ENCODE data around the gene CNTN6.

Gene CNTN6

GRCh38 chr3:1350885-1351284 lies 258.1 kb downstream of the CNTN6 start:
- Histone ChIP-seq H3K27ac (ENCODE audit: low read length, poor library complexity, severe bottlenecking) (no peak overlapping the region), H3K36me3 (ENCODE audit: control insufficient read depth in 1 of 2, insufficient read depth in 2 of 2, low read depth in 1 of 2, low read length in 2 of 2) (no peaks in the 10 kb centered on the region), H4K91ac (ENCODE audit: low read length) (no peak overlapping the region), H2BK12ac (ENCODE audit: low read length in 2 of 2) (no peak overlapping the region), H3K4me1 (ENCODE audit: control insufficient read depth, insufficient read depth, low read depth, low read length) (no peaks in the 10 kb centered on the region), H3K9me3 (ENCODE audit: control insufficient read depth, low read length) (no peaks in the 10 kb centered on the region), H3K4ac (ENCODE audit: low read depth in 1 of 2, low read length in 2 of 2) (no peak overlapping the region), H3K18ac (ENCODE audit: low read depth in 1 of 2, low read length in 2 of 2) (no peak overlapping the region), H2BK15ac (ENCODE audit: low read depth, poor library complexity, severe bottlenecking) (no peak overlapping the region), H2BK120ac (ENCODE audit: low read depth, low read length) (no peak overlapping the region), H3K27me3 (ENCODE audit: control insufficient read depth in 1 of 2, insufficient read depth in 1 of 2, low read length in 2 of 2) (no peaks in the 10 kb centered on the region), H2AK5ac (ENCODE audit: low read length, severe bottlenecking) (no peak overlapping the region), H3K14ac (ENCODE audit: low read length in 2 of 2) (no peak overlapping the region), H3K23ac (ENCODE audit: low read length in 2 of 2) (no peak overlapping the region), H2BK5ac (ENCODE audit: low read depth, low read length, poor library complexity, severe bottlenecking) (no peak overlapping the region), H4K8ac (ENCODE audit: low read length) (no peak overlapping the region), H2AFZ (ENCODE audit: low read depth, low read length) (no peak overlapping the region), H3K79me1 (replicated peaks; ENCODE audit: low read length, poor library complexity, severe bottlenecking) (no peaks in the 10 kb centered on the region), H3K4me2 (ENCODE audit: low read length, poor library complexity, severe bottlenecking) (no peak overlapping the region), H3K9ac (ENCODE audit: low read length) (no peak overlapping the region), H3K4me3 (ENCODE audit: insufficient read depth in 1 of 2, low read depth in 1 of 2, low read length in 2 of 2) (no peak overlapping the region)
- no peak for DNase-seq
- WGBS, result no CpG with 5 or more reads among the region's 3 CpGs

GRCh38 chr3:1355691-1356090 lies 262.9 kb downstream of the CNTN6 start:
- Histone ChIP-seq H3K23ac (ENCODE audit: low read length in 2 of 2) (no peak overlapping the region), H3K4me2 (ENCODE audit: low read length, poor library complexity, severe bottlenecking) (no peak overlapping the region), H3K27me3 (ENCODE audit: control insufficient read depth in 1 of 2, insufficient read depth in 1 of 2, low read length in 2 of 2) (no peaks in the 10 kb centered on the region), H3K4ac (ENCODE audit: low read depth in 1 of 2, low read length in 2 of 2) (no peak overlapping the region), H3K4me3 (ENCODE audit: insufficient read depth in 1 of 2, low read depth in 1 of 2, low read length in 2 of 2) (no peak overlapping the region), H3K36me3 (ENCODE audit: control insufficient read depth in 1 of 2, insufficient read depth in 2 of 2, low read depth in 1 of 2, low read length in 2 of 2) (no peaks in the 10 kb centered on the region), H3K14ac (ENCODE audit: low read length in 2 of 2) (no peak overlapping the region), H3K4me1 (ENCODE audit: control insufficient read depth, insufficient read depth, low read depth, low read length) (no peaks in the 10 kb centered on the region), H3K9ac (ENCODE audit: low read length) (no peak overlapping the region), H3K9me3 (ENCODE audit: control insufficient read depth, low read length) (no peaks in the 10 kb centered on the region), H2AFZ (ENCODE audit: low read depth, low read length) (no peak overlapping the region), H2BK12ac (ENCODE audit: low read length in 2 of 2) (no peak overlapping the region), H3K79me1 (replicated peaks; ENCODE audit: low read length, poor library complexity, severe bottlenecking) (no peaks in the 10 kb centered on the region), H2AK5ac (ENCODE audit: low read length, severe bottlenecking) (no peak overlapping the region), H3K27ac (ENCODE audit: low read length, poor library complexity, severe bottlenecking) (no peak overlapping the region), H2BK5ac (ENCODE audit: low read depth, low read length, poor library complexity, severe bottlenecking) (no peak overlapping the region), H3K18ac (ENCODE audit: low read depth in 1 of 2, low read length in 2 of 2) (no peak overlapping the region), H2BK15ac (ENCODE audit: low read depth, poor library complexity, severe bottlenecking) (no peak overlapping the region), H4K91ac (ENCODE audit: low read length) (no peak overlapping the region), H2BK120ac (ENCODE audit: low read depth, low read length) (no peak overlapping the region), H4K8ac (ENCODE audit: low read length) (no peak overlapping the region)
- DNase-seq, result no peak
- WGBS, result 73% methylated on average over 2 of the region's 3 CpGs

- Histone ChIP-seq H3K4me2 (ENCODE audit: low read length, poor library complexity, severe bottlenecking) (no peak overlapping the region), H2BK5ac (ENCODE audit: low read depth, low read length, poor library complexity, severe bottlenecking) (no peak overlapping the region), H3K9ac (ENCODE audit: low read length) (no peak overlapping the region), H3K4me1 (ENCODE audit: control insufficient read depth, insufficient read depth, low read depth, low read length) (no peaks in the 10 kb centered on the region), H3K27ac (ENCODE audit: low read length, poor library complexity, severe bottlenecking) (no peak overlapping the region), H3K23ac (ENCODE audit: low read length in 2 of 2) (no peak overlapping the region), H2AK5ac (ENCODE audit: low read length, severe bottlenecking) (no peak overlapping the region), H3K27me3 (ENCODE audit: control insufficient read depth in 1 of 2, insufficient read depth in 1 of 2, low read length in 2 of 2) (no peaks in the 10 kb centered on the region), H3K4ac (ENCODE audit: low read depth in 1 of 2, low read length in 2 of 2) (no peak overlapping the region), H2BK12ac (ENCODE audit: low read length in 2 of 2) (no peak overlapping the region), H4K91ac (ENCODE audit: low read length) (no peak overlapping the region), H4K8ac (ENCODE audit: low read length) (no peak overlapping the region), H3K79me1 (replicated peaks; ENCODE audit: low read length, poor library complexity, severe bottlenecking) (no peaks in the 10 kb centered on the region), H2BK120ac (ENCODE audit: low read depth, low read length) (no peak overlapping the region), H3K4me3 (ENCODE audit: insufficient read depth in 1 of 2, low read depth in 1 of 2, low read length in 2 of 2) (no peak overlapping the region), H3K18ac (ENCODE audit: low read depth in 1 of 2, low read length in 2 of 2) (no peak overlapping the region), H2AFZ (ENCODE audit: low read depth, low read length) (no peak overlapping the region), H3K14ac (ENCODE audit: low read length in 2 of 2) (no peak overlapping the region), H3K36me3 (ENCODE audit: control insufficient read depth in 1 of 2, insufficient read depth in 2 of 2, low read depth in 1 of 2, low read length in 2 of 2) (no peaks in the 10 kb centered on the region), H3K9me3 (ENCODE audit: control insufficient read depth, low read length) (no peaks in the 10 kb centered on the region), H2BK15ac (ENCODE audit: low read depth, poor library complexity, severe bottlenecking) (no peak overlapping the region)
- no peak for DNase-seq
- 75% methylated on average over 3 of the region's 3 CpGs for WGBS
Observed at GRCh38 chr3:1356101-1356500, 263.3 kb downstream of the CNTN6 start.

GRCh38 chr3:1365528-1365927 lies 272.7 kb downstream of the CNTN6 start:
- H4K91ac ChIP-seq (ENCODE audit: low read length), result no peak overlapping the region
- H3K36me3 ChIP-seq (ENCODE audit: control insufficient read depth in 1 of 2, insufficient read depth in 2 of 2, low read depth in 1 of 2, low read length in 2 of 2), result no peaks in the 10 kb centered on the region
- no peaks in the 10 kb centered on the region for H3K9me3 ChIP-seq (ENCODE audit: control insufficient read depth, low read length)
- no peak overlapping the region for H2BK15ac ChIP-seq (ENCODE audit: low read depth, poor library complexity, severe bottlenecking)
- no peaks in the 10 kb centered on the region for H3K4me1 ChIP-seq (ENCODE audit: control insufficient read depth, insufficient read depth, low read depth, low read length)
- no peaks in the 10 kb centered on the region for H3K79me1 ChIP-seq (replicated peaks; ENCODE audit: low read length, poor library complexity, severe bottlenecking)
- no peak for DNase-seq
- no peak overlapping the region for H3K4me2 ChIP-seq (ENCODE audit: low read length, poor library complexity, severe bottlenecking)
- H3K18ac ChIP-seq (ENCODE audit: low read depth in 1 of 2, low read length in 2 of 2), result no peak overlapping the region
- no peak overlapping the region for H2BK120ac ChIP-seq (ENCODE audit: low read depth, low read length)
- H3K4ac ChIP-seq (ENCODE audit: low read depth in 1 of 2, low read length in 2 of 2), result no peak overlapping the region
- no peak overlapping the region for H2AFZ ChIP-seq (ENCODE audit: low read depth, low read length)
- no peak overlapping the region for H3K14ac ChIP-seq (ENCODE audit: low read length in 2 of 2)
- no peak overlapping the region for H2BK5ac ChIP-seq (ENCODE audit: low read depth, low read length, poor library complexity, severe bottlenecking)
- no peak overlapping the region for H3K4me3 ChIP-seq (ENCODE audit: insufficient read depth in 1 of 2, low read depth in 1 of 2, low read length in 2 of 2)
- no peak overlapping the region for H2BK12ac ChIP-seq (ENCODE audit: low read length in 2 of 2)
- no peak overlapping the region for H4K8ac ChIP-seq (ENCODE audit: low read length)
- H3K9ac ChIP-seq (ENCODE audit: low read length), result no peak overlapping the region
- H3K27me3 ChIP-seq (ENCODE audit: control insufficient read depth in 1 of 2, insufficient read depth in 1 of 2, low read length in 2 of 2), result no peaks in the 10 kb centered on the region
- WGBS, result no CpG with 5 or more reads among the region's 2 CpGs
- no peak overlapping the region for H3K23ac ChIP-seq (ENCODE audit: low read length in 2 of 2)
- H2AK5ac ChIP-seq (ENCODE audit: low read length, severe bottlenecking), result no peak overlapping the region
- H3K27ac ChIP-seq (ENCODE audit: low read length, poor library complexity, severe bottlenecking), result no peak overlapping the region
